Measurements from ENCODE around the gene ZDHHC13.
"Not testable (repeated sequence)": the region's sequence is repeated elsewhere in the genome, so short reads cannot be mapped to it uniquely, and the experiment has no call there.

ZDHHC13 gene

DNA sequence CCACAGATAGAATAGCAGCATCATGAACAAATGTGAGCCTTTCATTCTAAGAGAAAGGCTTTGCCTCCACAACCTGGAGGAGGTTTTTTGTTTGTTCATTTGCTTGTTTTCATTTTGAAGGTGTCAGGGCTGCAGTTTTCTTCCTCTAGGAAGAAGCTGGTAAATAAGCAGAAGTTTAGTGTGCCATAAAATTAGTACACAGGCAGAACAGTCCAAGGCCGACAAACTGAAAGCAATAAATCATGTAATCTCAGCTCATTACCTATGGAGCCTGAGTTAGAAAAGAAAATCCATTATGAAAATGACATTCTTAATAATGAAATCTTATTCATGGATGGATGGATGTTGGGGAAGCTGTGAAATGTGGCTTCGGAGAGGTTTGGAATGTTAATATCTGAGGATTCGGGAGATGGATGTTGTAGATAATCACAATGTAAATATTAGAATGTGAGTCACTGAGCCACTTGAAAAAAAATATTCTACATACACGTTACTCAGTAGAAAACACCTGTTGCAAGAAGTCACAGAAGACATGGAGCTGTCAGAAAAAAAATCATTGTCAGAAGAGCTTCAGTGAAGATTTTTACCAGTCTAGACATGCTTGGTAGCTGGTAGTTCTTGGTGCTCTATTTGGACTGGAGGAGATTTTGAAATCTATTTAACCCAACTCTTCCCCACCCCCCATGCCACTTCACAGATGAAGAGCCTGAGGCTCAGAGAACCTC is 15.0 kb upstream of the ZDHHC13 start:
- DNase-seq, result no peak

DNA sequence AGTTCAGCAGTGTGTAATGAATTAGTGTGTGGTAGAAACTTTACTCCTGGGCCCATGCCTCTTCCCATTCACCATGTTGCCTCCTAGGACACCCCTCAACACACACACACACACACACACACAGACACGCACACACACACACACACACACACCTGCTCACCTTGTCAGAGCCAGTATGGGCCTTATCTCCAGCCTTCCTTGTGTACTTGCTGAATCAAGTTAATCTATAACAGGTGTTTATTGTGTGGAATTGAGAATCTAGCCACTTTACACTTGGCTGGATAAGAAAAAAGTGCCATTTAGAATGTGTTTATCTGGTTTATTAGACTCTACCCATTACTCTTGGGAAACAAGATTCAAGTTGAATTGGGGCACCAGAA is 14.5 kb upstream of the ZDHHC13 start:
- DNase-seq, result no peak

DNA sequence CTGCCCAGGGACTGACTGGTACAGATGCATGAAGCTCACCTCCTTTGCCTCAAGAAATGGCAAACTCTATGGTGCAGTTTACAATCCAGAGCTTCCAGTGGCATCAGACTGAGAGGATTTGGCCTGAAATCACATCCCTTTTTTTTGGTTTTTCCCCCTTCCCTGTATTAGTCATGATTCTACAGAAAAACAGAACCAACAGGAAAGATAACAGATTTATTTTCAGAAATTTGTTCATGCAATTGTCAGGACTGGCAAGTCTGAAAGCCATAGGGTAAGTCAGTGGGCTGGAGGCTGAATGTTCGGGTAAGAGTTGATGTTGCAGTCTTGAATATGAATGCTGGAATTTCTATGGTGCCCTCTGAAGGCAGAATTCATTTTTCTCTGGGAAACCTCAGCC is 12.0 kb upstream of the ZDHHC13 start:
- no peak for DNase-seq

DNA sequence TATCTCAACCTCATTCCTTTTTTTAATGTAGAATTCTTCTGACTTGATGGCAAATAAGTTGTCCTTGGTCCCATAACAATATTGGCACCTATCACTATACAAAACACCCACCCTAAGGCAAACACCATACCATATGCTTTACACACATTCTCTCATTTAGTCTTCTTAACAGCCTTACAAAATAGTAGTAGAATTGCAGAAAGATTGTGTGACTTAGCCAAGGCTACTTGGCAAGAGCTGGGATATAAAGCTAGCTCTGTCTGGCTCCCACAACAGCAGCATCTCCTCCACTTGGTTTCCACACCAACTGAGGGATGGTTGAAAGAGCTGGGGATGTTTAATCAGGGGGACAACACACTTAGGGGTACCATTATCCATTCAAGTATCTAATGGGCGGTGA is 9.8 kb upstream of the ZDHHC13 start:
- DNase-seq, result no peak

DNA sequence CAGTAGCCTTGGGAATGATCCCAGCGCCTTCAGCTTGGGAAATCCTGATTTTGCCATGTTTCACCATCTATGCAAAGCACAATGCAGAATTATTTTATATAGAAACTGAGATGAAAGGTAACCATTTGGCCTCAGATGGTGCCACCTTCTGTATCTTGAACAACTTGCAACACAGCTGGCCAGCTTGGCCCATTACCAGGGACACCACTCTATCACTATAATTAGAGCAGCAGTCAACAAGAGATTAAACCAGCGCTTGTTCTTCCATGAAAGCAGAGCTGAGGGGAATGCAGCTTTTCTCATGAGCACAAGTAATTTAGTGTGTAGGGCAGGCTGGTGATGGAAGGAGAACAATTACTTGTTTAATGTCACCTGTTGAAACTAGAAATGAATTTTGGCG is 6.7 kb upstream of the ZDHHC13 start:
- no peak for DNase-seq

DNA sequence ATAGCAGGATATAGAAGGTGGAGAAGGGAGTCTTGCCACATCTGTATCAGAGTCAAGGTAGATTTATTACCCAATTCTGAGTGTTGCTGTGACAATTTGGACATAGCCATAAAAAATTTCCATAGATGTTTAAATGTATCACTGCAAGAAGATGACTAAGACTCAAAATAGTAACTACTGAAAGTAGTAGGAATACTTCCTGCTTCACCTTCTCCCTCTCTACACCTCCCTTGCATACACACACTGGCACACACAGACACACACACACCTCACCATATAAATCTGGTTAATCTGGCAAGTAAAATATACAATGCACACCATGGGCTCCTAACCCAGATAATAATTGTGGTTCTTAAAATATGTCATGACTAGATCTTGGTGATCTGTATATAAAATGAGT is 5.2 kb upstream of the ZDHHC13 start:
- DNase-seq, result no peak

DNA sequence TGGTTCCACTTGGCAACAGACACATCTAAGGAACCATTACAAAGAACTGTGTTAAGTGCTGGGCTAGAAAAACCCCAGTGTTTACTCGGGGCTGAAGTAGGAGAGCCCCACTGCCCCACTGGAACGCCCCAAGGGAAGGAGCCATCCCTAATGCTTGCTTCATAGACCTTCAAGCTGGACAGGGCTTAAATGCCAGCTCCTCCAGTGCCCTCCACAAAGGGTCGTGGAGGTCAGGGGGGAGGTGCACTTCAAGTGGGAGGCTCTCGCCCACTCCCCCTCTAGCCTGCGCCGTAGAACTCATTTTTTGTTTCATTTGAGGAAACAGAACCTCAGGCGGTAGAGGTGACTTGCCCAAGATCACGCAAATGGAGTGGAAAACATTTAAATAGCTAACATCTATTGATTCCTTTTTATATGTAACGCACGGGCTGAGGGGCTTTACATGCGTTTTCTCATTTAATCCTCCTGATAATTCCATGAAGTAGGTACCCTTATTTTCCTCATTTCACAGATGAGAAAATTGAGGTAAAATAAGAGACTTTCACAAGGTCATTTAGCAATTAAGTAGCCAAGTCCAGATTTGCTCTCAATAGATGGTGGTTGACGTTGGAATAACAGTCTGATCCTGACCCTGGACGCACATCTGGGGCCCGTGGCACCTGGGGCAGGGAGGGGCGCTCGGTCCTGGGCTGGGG is 545 bp upstream of the ZDHHC13 start:
- peak; percentile 2 for DNase-seq

DNA sequence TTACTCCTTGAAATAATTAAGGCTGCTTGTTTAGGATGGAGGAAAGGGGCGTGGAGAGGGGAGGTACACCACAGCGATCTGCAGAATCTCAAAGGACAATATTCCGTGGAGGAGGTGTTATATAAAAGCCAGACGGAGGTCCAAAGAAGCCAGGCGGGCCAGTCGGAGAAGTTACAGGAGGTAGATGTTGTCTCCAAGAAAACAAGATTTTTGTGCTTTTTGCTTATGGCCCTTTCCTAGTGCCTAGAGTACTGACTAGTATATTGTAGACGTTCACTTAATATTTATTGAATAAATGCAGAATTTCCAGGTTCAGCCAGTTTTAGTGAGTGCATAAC is 761 bp downstream of the ZDHHC13 start:
- no peak for DNase-seq

DNA sequence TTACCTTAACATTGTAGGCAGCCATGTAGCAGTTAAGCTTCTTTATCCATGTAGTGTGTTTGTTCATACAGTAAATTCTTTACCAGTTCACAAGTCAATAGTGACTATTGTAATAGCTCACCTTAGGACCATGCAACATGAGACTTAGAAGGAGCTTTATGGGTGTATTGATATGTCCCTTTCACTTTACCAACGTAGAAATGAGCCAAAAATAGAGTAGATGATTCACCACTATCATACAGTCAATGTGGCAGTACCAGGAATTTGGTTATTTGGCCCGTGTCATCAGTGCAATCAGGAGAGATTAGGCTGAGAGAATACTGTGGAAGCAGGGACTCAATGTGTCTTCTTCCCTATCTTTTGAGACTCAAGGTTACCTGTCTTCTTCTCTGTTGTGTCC is 4.7 kb downstream of the ZDHHC13 start:
- DNase-seq, result no peak

DNA sequence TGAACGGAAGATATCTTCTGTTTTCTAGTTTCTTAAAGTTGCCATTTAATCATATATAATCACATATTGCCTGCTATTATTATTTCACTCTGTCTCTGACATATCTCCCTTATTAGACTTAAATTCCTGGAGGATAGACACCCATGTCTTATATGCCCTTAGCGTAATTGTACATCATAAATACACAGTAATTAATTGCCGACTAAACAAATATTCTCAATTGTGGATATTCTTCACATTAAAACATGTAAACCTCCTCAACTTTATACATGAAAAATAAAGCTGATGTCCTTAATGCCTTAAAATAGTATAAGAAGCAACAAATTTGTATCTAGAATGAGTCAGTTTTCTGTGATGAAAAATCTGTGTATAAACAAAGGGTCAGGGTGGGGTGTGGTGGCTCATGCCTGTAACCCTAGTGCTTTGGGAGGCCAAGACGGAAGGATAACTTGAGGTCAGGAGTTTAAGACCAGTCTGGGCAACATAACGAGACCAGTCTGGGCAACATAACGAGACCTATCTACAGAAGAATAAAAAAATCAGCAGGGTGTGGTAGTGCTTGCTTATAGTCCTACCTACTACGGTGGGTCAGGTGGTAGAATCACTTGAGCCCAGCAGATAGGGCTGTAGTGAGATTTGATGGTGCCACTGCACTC is 6.1 kb downstream of the ZDHHC13 start:
- DNase-seq, result no peak

DNA sequence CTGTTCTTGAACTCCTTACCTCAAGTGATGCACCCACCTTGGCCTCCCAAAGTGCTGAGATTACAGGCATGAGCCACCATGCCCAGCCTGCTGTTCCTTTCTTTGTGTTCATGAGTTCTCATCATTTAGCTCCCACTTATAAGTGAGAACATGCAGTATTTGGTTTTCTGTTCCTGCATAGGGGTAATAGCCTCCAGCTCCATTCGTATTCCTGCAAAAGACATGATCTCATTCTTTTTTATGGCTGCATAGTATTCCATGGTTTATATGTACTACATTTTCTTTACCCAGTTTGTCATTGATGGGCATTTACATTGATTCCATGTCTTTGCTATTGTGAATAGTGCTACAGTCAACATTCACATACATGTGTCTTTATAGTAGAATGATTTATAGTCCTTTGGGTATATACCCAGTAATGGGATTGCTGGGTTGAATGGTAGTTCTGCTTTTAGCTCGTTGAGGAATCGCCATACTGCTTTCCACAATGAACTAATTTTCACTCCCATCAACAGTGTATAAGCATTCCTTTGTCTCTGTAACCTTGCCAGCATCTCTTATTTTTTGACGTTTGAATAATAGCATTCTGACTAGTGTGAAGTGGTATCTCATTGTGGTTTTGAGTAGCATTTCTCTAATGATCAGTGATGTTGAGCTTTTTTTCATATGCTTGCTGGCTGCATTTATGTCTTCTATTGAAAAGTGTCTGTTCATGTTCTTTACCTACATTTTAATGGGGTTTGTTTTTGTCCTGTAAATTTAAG is 9.8 kb downstream of the ZDHHC13 start:
- not testable (repeated sequence) for DNase-seq

DNA sequence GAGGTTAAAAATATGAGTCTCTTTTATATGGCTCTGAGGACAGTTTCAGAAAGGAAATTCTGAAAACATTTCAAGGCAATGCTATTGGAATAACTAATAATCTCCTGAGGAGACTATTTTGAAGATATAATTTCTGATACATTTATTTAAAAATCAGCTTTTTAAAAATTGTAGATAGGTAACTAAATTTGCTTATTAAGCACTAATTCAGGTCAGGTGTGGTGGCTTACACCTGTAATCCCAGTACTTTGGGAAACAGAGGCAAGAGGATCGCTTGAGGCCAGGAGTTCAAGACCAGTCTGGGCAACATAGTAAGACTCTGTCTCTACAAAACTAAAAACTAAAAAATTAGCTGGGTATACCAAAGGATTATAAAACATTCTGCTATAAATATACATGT is 17.0 kb downstream of the ZDHHC13 start:
- no peak for DNase-seq

DNA sequence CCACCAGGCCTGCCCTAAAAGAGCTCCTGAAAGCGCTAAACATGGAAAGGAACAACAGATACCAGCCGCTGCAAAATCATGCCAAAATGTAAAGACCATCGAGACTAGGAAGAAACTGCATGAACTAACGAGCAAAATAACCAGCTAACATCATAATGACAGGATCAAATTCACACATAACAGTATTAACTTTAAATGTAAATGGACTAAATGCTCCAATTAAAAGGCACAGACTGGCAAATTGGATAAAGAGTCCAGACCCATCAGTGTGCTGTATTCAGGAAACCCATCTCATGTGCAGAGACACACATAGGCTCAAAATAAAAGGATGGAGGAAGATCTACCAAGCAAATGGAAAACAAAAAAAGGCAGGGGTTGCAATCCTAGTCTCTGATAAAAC is 19.9 kb downstream of the ZDHHC13 start:
- DNase-seq, result not testable (repeated sequence)

DNA sequence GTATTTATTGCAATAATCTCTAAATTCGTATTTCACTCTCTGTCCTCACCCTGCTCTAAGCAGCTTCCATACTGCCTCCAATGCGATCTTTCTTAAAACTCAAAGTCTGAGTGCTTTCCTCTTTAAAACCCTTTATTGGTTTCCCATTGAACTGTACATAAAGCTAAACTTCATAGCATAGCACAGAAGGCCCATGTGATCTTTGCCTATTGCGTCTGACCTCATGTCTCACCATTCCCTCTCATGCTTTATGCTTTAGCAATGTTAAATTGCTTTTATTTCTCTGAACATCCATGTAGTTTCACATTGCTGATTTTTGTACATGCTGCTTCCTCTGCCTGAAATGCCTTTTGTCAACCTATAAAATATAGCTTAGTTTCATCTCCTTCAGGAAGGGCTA is 28.4 kb downstream of the ZDHHC13 start:
- no peak for DNase-seq

DNA sequence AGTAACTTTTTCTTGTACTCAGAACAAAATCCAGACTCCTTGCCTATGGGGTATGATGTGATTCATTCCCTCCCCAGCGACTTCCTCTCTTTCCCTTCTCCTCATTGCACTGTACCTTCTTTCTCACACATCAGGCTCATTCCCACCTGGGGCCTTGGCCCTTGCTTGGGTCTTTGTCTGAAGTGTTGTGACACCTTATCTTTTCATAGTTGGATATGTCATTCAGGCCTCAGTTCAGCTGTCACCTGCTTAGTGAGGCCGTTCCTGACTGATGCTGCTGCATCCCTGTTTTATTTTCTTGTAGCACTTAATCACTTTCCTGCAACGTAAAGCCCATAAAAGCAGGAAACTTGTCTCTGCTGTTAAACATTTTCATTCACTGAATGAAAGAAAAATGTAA is 39.9 kb downstream of the ZDHHC13 start:
- no peak for DNase-seq

DNA sequence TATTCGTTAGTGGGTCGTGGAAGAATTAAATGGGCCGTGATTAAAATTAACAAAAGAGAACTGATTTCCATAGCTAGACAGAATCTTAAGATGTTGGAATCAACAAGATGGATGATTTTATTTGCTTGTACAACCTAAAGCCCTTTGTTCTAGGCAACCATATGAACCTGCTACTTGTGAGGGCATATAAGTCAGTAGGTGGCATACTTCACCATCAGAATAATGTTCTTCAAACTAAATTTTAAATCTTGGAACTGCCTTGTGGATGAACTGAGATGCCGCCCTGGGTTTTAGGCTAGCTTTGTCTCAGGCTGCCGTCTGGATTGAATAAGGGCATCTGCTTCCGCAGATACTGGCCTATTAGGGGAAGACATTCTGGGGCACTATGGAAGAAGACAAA is 43.9 kb downstream of the ZDHHC13 start:
- DNase-seq, result no peak

DNA sequence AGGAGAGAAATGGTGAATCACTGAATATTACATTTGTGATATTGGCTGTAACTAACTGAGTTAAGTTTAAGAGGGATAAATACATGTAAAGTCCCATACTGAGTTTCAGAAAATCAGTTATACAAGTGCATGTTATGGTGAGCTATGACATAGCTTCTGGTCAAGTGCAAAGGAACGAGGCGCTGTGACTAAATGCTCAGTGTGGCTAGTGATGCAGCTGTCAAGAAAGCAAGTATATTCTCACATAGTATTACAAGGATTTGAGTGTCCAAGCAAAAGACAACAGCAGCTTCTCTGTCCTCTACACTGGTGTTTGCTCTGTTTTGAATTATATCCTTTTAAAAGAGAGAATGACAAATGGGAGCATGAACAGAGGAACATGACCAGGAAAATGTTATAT is 44.7 kb downstream of the ZDHHC13 start:
- DNase-seq, result no peak

DNA sequence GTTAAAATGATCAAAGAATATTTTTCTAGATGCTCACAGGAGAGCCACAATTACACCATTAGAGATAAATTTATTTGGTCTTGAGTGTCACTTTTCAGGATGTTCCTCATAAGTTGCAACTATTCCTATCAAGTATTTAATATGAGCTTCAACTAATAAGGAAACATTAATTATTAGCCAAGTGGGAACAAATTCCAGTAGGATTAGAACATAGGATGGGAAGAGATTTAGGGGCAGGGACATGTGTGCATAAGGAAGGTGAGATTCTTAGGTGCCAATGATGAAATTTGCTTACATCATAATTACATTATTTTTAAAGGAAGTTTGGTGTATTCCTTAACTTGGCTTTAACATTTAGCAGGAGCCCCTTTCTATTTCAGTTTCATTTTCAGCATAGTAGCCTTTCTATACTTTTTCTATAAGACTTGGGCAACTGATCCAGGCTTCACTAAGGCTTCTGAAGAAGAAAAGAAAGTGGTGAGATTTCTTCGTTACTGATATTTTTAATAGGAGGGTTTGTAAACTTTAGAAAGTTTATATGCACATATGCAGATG is 46.1 kb downstream of the ZDHHC13 start:
- DNase-seq, result no peak

DNA sequence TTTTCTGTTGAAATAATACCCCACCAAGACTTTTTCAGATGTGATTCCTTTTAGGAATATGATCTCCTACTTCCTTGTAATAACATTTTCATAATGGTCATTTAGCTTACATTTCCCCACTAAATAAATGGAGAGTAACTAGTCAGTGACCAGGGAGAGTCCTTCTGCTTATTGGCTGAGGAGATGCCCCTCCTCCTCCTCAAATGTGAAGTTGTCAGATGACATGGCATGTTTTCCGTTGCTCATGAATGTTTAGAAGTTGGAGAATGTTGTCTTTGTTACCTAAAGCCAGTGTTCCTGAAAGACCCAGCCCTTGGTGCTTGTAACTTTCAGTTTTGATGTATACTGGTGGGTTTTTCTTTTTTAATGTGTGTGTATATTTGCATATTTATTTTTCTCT is 46.6 kb downstream of the ZDHHC13 start:
- no peak for DNase-seq

DNA sequence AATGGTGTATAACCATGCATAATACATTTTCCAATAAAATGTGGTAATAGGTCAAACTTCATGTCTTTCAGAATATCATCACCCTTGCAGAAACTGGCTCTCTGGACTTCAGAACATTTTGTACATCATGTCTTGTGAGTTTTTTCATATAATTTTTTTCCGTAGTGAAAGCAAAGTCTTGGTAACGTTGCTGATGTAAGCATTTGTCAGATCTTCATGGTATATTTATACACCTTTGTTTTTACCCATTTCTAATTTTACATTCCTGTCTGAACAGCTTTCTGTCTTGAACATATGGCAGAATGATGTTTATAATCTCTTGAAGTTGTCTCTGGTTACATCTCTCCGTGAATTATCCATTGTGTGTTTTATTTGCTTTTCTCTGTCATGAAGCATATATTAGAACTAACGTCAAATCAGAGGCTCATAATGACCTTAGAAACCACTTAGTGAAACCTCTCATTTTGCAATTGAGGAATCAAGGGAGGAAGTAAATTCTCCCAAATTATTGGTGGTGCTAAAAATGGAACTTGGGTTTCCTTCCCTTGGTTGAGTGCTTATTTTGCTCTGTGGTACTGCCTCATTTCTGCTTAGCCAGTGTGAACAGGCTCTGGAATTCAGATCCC is 47.4 kb downstream of the ZDHHC13 start:
- DNase-seq, result no peak

DNA sequence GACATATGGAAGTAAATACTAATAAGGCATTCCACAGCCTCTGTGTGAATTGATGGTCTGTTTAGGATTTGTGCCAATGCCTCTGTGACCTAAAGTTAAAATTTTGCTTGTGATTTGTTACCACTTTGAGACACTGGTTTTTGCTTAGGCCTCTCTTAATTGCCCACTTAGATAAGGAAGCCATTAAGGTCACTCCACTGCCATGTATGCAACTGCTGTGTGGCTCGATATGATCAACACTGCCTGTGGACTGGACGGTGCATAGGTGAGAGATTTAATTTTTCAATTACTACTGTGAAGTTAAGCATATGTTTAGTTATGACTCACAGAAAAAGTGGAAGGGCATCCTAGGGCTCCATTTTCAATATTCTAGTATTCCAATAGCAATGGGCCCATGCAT is 47.9 kb downstream of the ZDHHC13 start:
- DNase-seq, result no peak

DNA sequence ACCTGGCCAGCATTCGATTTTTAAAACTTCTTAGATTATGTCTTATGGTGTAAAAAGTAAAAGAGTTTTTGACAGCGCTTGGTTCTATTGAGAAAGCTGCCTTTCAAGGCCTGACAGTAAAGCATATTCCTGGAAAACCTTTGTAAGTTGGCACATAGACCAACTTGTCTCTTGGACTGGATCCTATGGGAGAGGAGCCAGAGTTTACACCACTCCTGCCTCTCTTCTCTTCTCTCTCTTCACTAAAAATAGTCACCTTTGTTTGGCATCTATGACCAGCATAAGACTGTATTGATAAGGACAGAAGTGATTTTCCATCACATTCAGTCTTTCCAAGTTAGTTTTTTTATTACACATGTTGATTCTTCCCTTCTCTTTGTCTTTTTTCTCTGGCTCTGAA is 51.1 kb downstream of the ZDHHC13 start:
- no peak for DNase-seq

Measured in stimulated activated CD4-positive, alpha-beta T cell treated with anti-CD3 and anti-CD28 coated beads, Interleukin-15, amount 100 ng/mL, for 24 hours (primary cell).